ENCODE results near the gene HABP2. TPM values are rescaled to one million over a fixed set of nuclear protein-coding genes. Genes with fewer than 3 reads are reported as not detected.
A peak's percentile ranks its signal among the peaks of the same experiment; 100 is the strongest.

HABP2 gene
- total RNA-seq, 1 donor from 2014 or later = 289 TPM

DNA sequence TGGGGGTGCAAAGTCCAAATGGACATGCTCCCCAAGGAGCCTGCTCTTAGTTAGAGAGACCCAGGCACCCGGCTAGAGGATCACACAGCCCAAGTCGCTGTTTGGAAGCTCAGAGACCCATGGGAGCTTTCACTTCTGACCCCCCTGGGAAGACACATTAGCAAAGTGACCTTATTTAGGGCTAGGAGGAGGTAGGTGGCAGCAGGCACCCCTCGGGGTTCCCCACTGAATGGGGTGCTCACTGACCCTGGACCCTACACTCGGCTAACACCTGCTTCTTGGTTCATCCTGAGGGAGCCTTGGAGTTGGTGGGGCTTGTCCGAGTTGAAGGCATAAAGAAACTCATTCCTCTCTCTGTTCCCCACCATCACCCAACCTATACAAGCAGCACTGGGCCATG is 27.1 kb upstream of the HABP2 start:
- ATAC-seq (no peak), DNase-seq (ENCODE audit: low spot score) (no peak)

GRCh38 chr10:113527211-113527906 is 25.5 kb upstream of the HABP2 start:
- DNase-seq (ENCODE audit: low spot score) (no peak), ATAC-seq (peak; percentile 16)

DNA sequence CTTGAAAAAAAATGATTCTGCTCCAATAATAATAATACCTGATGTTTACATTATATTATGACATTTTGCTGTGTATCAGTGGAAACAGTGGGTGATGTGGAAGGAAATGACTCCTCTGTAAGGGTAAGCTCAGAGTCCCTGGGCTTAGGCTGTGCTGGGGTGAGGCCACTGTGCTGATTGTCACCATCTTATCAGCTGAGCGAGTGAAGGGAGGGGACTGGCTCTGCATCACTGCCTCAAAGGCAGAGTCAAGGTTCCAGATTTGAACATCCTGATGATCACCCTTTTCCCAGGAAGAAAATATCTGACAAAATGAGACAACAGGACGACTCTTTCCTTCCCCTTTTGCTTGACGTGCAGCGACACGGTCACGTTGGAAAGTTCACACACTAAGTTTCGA is 24.0 kb upstream of the HABP2 start:
- peak; percentile 57 for ATAC-seq
- DNase-seq (ENCODE audit: low spot score) = no peak

DNA sequence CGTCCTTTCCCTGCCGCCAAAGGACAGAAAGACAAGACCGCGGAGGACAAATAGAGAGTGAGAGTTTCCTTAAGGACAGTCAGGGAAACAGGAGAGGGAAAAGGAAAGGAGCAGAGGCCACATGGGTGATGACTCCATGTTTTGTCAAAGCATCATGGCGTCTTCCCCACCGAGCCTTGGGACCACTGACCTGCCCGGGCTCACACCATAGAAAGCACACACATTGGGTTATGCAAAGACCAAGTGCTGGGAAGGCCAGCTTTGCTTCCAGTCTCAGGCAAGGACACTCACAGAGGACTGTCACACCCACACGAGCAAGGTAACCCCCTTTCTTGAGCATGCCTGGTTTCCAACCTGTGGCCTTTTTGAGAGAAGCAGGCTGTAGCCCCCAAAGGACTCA is 23.3 kb upstream of the HABP2 start:
- DNase-seq (ENCODE audit: low spot score) = no peak
- no peak for ATAC-seq

- DNase-seq (ENCODE audit: low spot score) = no peak
- no peak for ATAC-seq
Measured at GRCh38 chr10:113530476-113530875, 22.4 kb upstream of the HABP2 start.

- DNase-seq (ENCODE audit: low spot score) (peak; percentile 29), ATAC-seq (no peak)
Measured at GRCh38 chr10:113532724-113533123, 20.1 kb upstream of the HABP2 start.

GRCh38 chr10:113533801-113534200 is 19.1 kb upstream of the HABP2 start:
- ATAC-seq = no peak
- no peak for DNase-seq (ENCODE audit: low spot score)

DNA sequence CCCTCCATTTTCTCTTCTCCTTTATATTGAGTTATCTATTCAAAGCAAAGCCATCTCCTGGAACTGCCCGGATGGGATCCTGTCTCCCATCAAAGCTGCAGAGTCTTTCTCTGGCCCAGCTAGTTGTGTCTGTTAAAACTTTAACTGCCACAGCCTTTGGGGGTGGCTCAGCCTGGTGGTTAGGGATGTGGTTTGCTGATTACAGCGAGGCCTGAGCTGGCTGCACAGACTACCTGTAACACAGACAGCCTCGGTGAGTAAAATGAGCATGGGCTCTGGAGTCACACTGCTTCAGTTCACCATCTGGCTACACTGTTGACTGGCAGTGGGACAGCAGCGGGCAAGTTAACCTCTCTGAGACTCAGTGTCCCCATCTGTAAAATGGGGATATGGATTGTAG is 18.4 kb upstream of the HABP2 start:
- DNase-seq (ENCODE audit: low spot score) (no peak), ATAC-seq (no peak)

DNA sequence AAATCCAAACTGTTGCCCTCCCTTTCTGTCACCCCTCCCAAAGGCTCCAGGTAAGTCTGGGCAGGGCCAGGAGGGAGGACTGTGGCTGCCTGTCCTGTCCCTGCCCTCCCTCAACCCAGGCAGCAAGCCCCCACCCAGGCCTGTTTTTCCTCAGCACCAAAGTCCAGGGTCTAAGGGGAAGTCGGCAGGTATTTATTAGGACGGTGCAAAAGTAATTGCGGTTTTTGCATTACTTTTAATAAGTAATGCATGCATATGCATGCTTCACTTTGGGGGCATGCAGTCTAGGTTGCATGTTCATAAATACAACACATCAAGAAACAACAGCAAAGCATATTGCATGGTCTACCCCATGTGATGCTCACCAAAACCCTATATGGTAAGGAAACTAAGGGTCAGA is 15.2 kb upstream of the HABP2 start:
- no peak for DNase-seq (ENCODE audit: low spot score)
- no peak for ATAC-seq

DNA sequence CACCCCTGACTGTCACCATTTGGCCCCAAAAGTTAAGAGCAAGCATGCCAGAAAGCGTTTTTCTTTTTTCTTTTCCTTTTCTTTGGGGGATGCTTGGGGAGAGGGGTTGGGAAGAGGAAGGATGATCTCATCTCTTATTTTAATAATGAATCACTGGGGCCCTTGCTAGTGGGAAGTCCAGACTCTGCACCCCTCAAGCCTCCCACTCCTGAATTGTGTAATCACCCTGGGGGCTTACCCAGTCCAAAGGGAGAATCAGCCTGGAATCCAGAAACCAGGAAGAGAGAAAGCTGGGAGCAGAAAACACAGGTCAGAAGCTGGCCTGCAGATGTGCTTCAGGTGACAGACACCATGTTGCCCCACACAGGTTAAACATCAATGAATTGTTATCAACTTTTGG is 14.7 kb upstream of the HABP2 start:
- ATAC-seq (no peak), DNase-seq (ENCODE audit: low spot score) (no peak)

DNA sequence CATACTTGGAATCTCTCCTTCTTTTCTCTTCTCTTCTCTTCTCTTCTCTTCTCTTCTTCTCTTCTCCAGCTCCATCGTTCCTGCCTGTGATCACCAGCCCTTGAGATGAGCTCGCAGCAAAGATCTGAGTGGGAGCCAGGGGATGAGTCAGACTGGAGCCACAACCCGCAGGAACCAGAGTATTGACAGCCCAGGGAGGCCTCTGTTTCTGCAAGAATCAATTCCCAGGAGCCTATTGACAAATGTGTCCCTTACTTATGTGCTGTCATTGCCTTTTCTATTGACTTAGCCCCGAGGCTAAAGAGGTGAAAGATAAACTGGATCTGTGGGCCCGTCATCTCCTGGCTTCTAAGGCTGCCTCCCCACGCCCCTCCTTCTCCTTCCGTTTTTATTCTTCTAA is 13.1 kb upstream of the HABP2 start:
- DNase-seq (ENCODE audit: low spot score) = no peak
- peak; percentile 14 for ATAC-seq

DNA sequence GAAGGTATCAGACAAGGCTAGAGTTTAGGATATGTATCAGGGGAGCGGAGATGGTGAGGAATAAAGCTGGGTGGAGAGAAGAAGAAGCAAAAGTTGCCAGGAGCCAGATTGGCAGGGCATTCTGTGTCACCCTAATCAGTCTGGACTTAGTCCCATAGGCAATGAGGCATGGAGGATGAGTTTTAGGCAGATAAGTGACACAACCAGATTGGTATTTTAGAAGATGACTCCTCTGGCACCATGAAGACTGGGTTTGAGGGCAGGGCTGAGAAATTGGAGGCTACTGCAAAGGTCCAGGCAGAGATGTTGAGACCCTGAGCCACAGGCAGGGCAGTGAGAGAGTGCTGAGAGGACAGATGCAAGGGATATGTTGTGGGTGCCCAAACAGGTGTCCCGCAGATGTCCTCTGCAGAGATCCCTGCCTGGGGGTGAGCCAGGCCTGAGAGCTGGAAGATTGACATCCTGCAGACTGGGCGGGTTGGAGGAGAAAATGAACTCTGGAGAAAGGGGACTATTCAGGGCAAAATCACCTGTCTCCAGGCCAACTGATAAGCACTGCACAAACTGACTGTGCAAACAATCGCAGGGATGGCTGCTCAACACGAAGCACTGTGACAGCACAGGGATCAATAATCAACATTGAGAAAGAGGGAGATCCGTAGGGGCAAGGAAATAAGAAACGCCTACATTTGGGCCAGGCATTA is 11.9 kb upstream of the HABP2 start:
- peak; percentile 82 for ATAC-seq

DNA sequence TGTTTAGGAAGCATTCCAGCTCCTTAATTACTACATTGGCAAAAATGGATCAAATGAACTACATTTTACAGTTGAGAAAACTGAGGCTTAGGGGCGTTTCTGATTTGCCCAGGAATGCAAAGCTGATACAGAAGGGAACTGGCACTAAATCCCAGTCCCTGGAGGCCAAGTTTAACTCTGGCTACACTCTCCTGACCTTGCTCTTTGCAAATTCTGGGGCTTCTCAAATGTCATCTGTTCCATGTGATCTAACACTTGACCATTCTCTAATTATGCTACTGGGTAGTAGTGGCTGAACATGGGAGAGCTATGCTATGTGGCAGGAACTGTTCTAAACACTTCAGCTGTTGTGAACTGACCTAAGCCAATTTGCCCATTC is 11.3 kb upstream of the HABP2 start:
- peak; percentile 71 for ATAC-seq

More for the DNA sequence above, 11.9 kb upstream of the HABP2 start:
- peak; percentile 89 for DNase-seq (ENCODE audit: low spot score)

GRCh38 chr10:113543107-113543955 is 9.5 kb upstream of the HABP2 start:
- DNase-seq (ENCODE audit: low spot score) (no peak), ATAC-seq (no peak)

More for the DNA sequence above, 11.3 kb upstream of the HABP2 start:
- peak; percentile 65 for DNase-seq (ENCODE audit: low spot score)

GRCh38 chr10:113544392-113544791 is 8.5 kb upstream of the HABP2 start:
- DNase-seq (ENCODE audit: low spot score) = no peak
- no peak for ATAC-seq

GRCh38 chr10:113547426-113547825 is 5.4 kb upstream of the HABP2 start:
- DNase-seq (ENCODE audit: low spot score) (peak; percentile 84), ATAC-seq (peak; percentile 76)

DNA sequence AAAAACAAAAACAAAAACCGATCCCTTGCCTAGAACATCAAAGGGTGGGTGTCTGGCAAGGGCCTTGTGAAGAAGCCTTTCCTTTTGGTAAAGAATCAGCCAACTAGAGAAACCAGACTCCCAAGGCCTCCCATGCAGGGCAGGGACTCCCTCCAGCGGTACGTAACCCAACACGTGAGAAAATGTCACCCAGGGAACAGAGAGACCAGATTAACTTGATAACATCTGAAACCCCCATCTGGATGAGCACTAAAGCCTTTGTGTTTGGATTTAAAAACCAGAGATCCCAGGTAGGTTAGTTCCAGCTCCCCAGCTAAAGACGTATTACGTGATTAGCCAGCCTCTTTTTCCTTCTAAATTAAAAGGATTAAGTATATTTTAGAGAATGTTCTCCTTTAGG is 3.0 kb upstream of the HABP2 start:
- ATAC-seq (no peak), DNase-seq (ENCODE audit: low spot score) (no peak)

- ATAC-seq = peak; percentile 22
- DNase-seq (ENCODE audit: low spot score) = no peak
Measured at GRCh38 chr10:113550365-113550764, 2.5 kb upstream of the HABP2 start.

- peak; percentile 78 for DNase-seq (ENCODE audit: low spot score)
Measured at GRCh38 chr10:113552014-113552413, 839 bp upstream of the HABP2 start.

GRCh38 chr10:113553149-113553548 is 296 bp downstream of the HABP2 start:
- DNase-seq (ENCODE audit: low spot score) = no peak

More at GRCh38 chr10:113552014-113552413, 839 bp upstream of the HABP2 start:
- peak; percentile 32 for ATAC-seq

GRCh38 chr10:113554214-113554613 is 1.4 kb downstream of the HABP2 start:
- DNase-seq (ENCODE audit: low spot score) (no peak), ATAC-seq (no peak)

More at GRCh38 chr10:113553149-113553548, 296 bp downstream of the HABP2 start:
- ATAC-seq = peak; percentile 28

DNA sequence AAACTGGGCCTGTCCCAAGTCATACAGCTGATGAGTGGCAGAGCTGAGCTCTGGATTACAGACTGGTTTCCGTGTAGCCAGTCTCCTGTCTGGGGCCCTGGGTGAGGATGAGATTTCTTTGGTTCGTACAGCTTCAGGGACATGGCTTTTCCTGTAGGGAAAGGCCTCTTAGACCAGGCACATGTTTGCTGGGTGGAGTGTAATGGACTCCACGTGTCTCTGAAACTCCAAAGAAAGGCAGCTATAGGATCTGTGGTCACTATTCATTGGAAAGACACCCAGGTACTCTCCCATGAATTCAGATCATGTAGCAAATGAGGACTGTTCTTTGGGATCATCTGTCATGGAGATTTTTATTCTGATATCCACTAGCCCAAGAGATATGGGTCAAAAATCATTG is 2.4 kb downstream of the HABP2 start:
- DNase-seq (ENCODE audit: low spot score) = no peak
- ATAC-seq = peak; percentile 1

Measured in left lobe of liver (tissue), 2 donors.